Natural killer cell (primary cell): ENCODE data around the gene ADGRV1. TPM values are rescaled to one million over a fixed set of nuclear protein-coding genes. Genes with fewer than 3 reads are reported as not detected.

ENCODE experiments used
- ATAC-seq, 3 donors: fragments of 150-1000 bp in 2 of 3; fragments of 200-7000 bp in 1 of 3; cut with Tn5 transposase; 1 replicate in 1 of 3; 2 replicates in 2 of 3; pipeline ENCODE4 v1.10.0; 2021; ENCODE audit warnings: mild to moderate bottlenecking in 2 of 3, moderate library complexity in 2 of 3
- DNase-seq, 2 donors: peaks; one replicate each; pipeline versions ENCODE4 v3.0.0 to v3.0.0-alpha.2; 2013 to 2021; ENCODE audit warnings: mixed read lengths in 1 of 2
- H3K27ac ChIP-seq: one replicate; pipeline ENCODE4 v1.5.1; 2013; ENCODE audit warnings: mild to moderate bottlenecking, low read length
- H3K27me3 ChIP-seq: one replicate; pipeline ENCODE4 v1.6.1; 2013; ENCODE audit warnings: low read length; ENCODE audit not compliant: control insufficient read depth, insufficient read depth
- H3K36me3 ChIP-seq: one replicate; pipeline ENCODE4 v1.6.1; 2013; ENCODE audit warnings: low read length; ENCODE audit not compliant: control insufficient read depth, insufficient read depth
- H3K4me1 ChIP-seq: one replicate; pipeline ENCODE4 v1.6.1; 2013; ENCODE audit warnings: low read length; ENCODE audit not compliant: control insufficient read depth, insufficient read depth
- H3K4me3 ChIP-seq: one replicate; pipeline ENCODE4 v1.5.1; 2013; ENCODE audit warnings: low read length
- H3K9me3 ChIP-seq: one replicate; pipeline ENCODE4 v1.6.1; 2013; ENCODE audit warnings: low read length; ENCODE audit not compliant: control insufficient read depth, insufficient read depth
- H3K27ac Mint-ChIP-seq, 2 donors: one replicate each; pipeline ENCODE4 v1.8.0; 2022; ENCODE audit warnings: mild to moderate bottlenecking in 2 of 2, mixed read lengths in 2 of 2, moderate library complexity in 1 of 2
- H3K27me3 Mint-ChIP-seq, 2 donors: one replicate each; pipeline ENCODE4 v1.8.0; 2022; ENCODE audit warnings: low read depth in 2 of 2, mixed read lengths in 2 of 2
- H3K36me3 Mint-ChIP-seq: one replicate; pipeline ENCODE4 v1.8.0; 2022; ENCODE audit warnings: mixed read lengths
- H3K4me1 Mint-ChIP-seq, 2 donors: one replicate each; pipeline ENCODE4 v1.8.0; 2022; ENCODE audit warnings: mixed read lengths in 2 of 2
- H3K4me3 Mint-ChIP-seq: one replicate; pipeline ENCODE4 v1.8.0; 2022; ENCODE audit warnings: mild to moderate bottlenecking, moderate library complexity, mixed read lengths
- H3K9me3 Mint-ChIP-seq, 2 donors: one replicate each; pipeline ENCODE4 v1.8.0; 2022; ENCODE audit warnings: mixed read lengths in 2 of 2
- WGBS: methylation state at CpG from one replicate; pipeline ENCODE4 v1.1.7; 2013; ENCODE audit warnings: missing lambda C conversion rate; ENCODE audit not compliant: insufficient coverage; 5-methylcytosine and 5-hydroxymethylcytosine counted together
- intact Hi-C: fragments of 100-400 bp; cut with micrococcal nuclease; formaldehyde crosslinking; loops from one replicate; pipeline ENCODE4 v1.14.2; 2022
- total RNA-seq, 4 donors: library from RNA; stranded (reverse); fragments of 120-200 nt in 1 of 4; gene quantifications; one replicate each; pipeline versions ENCODE4 v1.2.3 to v1.2.4, GENCODE V29; 2013 to 2022
- TF ChIP-seq, protein P1 (sequence below): fragments of 200-600 bp; IDR thresholded peaks from one replicate; pipeline ENCODE4 v1.8.0; 2022; ENCODE audit warnings: antibody characterized with exemption

ADGRV1 gene
- total RNA-seq, 3 donors from 2014 or later (not counting 1 experiment from before 2014, with no cell fraction given), result 0.50 to 0.71 TPM; not detected in 1

DNA sequence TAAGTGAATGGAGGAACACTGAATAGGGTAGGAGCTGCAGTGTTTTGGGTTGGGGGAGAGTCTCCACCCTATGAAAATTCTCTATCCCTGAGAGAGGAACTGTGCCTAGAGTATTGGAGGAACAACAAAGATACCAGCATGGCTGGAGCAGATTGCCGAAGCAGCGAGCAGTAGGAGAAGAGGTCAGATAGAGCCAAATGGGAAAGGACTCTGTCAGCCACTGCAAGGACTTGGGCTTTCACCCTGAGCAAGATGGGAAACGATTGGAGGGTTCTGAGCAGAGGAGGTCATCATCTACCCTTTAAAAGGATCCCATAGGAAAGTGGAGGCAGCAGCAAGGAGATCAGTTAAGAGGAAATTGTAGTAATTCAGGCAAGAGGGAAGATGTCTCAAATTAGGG, 24.8 kb upstream of the ADGRV1 start:
- Histone ChIP-seq H3K4me3 (no peak overlapping the region), H3K27me3 (peaks cover 13% of the 10 kb centered on the region), H3K4me1 (peaks cover 6% of the 10 kb centered on the region), H3K9me3 (no peaks in the 10 kb centered on the region), H3K27ac (no peak overlapping the region), H3K36me3 (no peaks in the 10 kb centered on the region)
- peaks cover 0 to 12% of the 10 kb centered on the region in 2 donors for H3K4me1 Mint-ChIP-seq
- no peaks in the 10 kb centered on the region for H3K9me3 Mint-ChIP-seq
- no peak overlapping the region for H3K4me3 Mint-ChIP-seq
- DNase-seq (no peak), ATAC-seq (no peak)
- H3K27me3 Mint-ChIP-seq, result peaks cover 30 to 70% of the 10 kb centered on the region in 2 donors
- 85% methylated on average over 3 of the region's 3 CpGs for WGBS
- no peaks in the 10 kb centered on the region for H3K36me3 Mint-ChIP-seq
- TF ChIP-seq, protein P1, sequence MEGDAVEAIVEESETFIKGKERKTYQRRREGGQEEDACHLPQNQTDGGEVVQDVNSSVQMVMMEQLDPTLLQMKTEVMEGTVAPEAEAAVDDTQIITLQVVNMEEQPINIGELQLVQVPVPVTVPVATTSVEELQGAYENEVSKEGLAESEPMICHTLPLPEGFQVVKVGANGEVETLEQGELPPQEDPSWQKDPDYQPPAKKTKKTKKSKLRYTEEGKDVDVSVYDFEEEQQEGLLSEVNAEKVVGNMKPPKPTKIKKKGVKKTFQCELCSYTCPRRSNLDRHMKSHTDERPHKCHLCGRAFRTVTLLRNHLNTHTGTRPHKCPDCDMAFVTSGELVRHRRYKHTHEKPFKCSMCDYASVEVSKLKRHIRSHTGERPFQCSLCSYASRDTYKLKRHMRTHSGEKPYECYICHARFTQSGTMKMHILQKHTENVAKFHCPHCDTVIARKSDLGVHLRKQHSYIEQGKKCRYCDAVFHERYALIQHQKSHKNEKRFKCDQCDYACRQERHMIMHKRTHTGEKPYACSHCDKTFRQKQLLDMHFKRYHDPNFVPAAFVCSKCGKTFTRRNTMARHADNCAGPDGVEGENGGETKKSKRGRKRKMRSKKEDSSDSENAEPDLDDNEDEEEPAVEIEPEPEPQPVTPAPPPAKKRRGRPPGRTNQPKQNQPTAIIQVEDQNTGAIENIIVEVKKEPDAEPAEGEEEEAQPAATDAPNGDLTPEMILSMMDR, result no peak
- intact Hi-C loops, result no loop called here
- no peak overlapping the region for H3K27ac Mint-ChIP-seq

DNA sequence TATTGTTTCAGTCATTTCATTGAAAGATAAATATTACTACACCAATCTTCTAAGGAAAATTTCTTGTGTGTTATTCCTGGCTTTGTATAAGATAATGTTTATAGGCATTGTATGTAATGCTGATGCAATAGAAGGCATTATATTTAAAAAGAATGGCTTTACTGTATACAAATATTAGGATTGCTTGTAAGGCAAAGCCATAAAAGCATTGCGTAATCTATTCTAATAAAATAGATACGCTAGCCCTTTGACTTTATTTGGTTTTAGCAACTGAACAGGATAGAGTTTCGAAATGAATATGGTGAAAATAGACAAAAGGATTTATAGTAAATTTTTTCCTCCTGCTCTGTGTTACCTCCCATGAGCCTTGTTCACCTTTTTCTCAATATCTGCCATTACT, 23.7 kb upstream of the ADGRV1 start:
- TF ChIP-seq, protein P1, result no peak
- intact Hi-C loops, result no loop called here
- Mint-ChIP-seq H3K4me3 (no peak overlapping the region), H3K4me1 (peaks cover 0 to 6% of the 10 kb centered on the region in 2 donors), H3K36me3 (no peaks in the 10 kb centered on the region), H3K27ac (no peak overlapping the region), H3K27me3 (peaks cover 33 to 81% of the 10 kb centered on the region in 2 donors), H3K9me3 (no peaks in the 10 kb centered on the region)
- Histone ChIP-seq H3K4me3 (no peak overlapping the region), H3K4me1 (peaks cover 4% of the 10 kb centered on the region), H3K27me3 (peaks cover 13% of the 10 kb centered on the region), H3K27ac (no peak overlapping the region), H3K36me3 (no peaks in the 10 kb centered on the region), H3K9me3 (no peaks in the 10 kb centered on the region)
- no peak for ATAC-seq
- WGBS, result 100% methylated on average over 2 of the region's 3 CpGs
- DNase-seq, result no peak

DNA sequence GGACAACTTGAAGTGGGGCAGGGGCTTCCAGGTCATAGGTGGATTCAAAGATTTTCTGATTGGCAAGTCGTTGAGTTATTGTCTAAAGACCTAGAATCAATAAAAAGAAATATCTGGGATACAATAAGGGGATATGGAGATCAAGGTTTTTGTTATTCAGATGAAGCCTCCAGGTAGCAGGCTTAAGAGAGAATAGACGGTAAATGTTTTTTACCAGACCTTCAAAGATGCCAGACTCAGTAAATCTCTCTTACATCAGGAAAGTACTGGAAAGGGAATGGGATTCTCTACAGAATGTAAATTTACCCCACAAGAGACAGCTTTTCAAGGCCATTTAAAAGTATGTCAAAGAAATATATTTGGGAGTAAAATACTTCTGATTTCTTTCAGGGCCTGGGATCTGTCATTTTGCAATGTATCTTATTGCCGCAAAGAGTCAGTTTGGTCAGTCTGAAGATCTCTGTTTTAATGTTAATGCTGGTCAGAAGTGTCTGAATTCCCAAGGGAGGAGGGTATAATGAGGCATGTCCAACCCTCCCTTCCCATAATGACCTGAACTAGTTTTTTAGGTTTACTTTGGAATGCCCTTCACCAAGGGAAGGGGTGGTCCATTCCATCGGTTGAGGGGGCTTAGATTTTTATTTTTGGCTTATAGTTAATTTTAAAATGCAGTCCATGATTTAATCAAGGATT, 15.6 kb upstream of the ADGRV1 start:
- Mint-ChIP-seq H3K4me3 (no peak overlapping the region), H3K4me1 (no peaks in the 10 kb centered on the region), H3K27ac (no peak overlapping the region), H3K27me3 (peaks cover 27 to 58% of the 10 kb centered on the region in 2 donors), H3K36me3 (no peaks in the 10 kb centered on the region), H3K9me3 (no peaks in the 10 kb centered on the region)
- TF ChIP-seq, protein P1, result no peak
- intact Hi-C loops, result no loop called here
- ATAC-seq (no peak), DNase-seq (no peak)
- no peaks in the 10 kb centered on the region for H3K9me3 ChIP-seq
- 78% methylated on average over 3 of the region's 4 CpGs for WGBS
- H3K4me3 ChIP-seq, result no peak overlapping the region
- no peak overlapping the region for H3K27ac ChIP-seq
- H3K27me3 ChIP-seq, result peaks cover 3% of the 10 kb centered on the region
- no peaks in the 10 kb centered on the region for H3K4me1 ChIP-seq
- H3K36me3 ChIP-seq, result no peaks in the 10 kb centered on the region

DNA sequence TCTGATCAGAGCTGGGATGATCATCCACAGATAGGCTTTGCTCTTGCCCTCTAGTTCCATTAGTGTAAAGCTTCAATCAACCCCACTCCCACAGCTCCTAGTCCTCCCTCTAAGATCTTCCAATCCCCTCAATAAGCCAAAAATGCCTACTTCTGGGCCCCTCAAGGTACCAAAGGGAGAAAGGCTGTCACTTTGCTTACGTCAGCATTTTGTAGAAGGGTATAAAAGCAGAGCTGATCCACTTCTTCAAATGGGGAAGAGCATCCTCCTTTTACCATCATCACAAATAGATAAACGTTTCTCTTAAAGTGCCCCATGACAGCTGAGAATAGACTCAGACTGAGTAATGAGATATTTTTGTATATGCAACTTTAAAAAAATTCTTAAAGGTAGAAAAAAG, 13.1 kb upstream of the ADGRV1 start:
- H3K27me3 ChIP-seq, result peaks cover 3% of the 10 kb centered on the region
- H3K36me3 Mint-ChIP-seq, result no peaks in the 10 kb centered on the region
- H3K4me3 Mint-ChIP-seq, result no peak overlapping the region
- H3K27ac Mint-ChIP-seq, result no peak overlapping the region
- H3K36me3 ChIP-seq, result no peaks in the 10 kb centered on the region
- H3K4me1 Mint-ChIP-seq, result no peaks in the 10 kb centered on the region
- no peaks in the 10 kb centered on the region for H3K9me3 Mint-ChIP-seq
- ATAC-seq (no peak), DNase-seq (no peak)
- intact Hi-C loops, result no loop called here
- peaks cover 25 to 33% of the 10 kb centered on the region in 2 donors for H3K27me3 Mint-ChIP-seq
- no peak overlapping the region for H3K4me3 ChIP-seq
- WGBS, result no CpG with 5 or more reads among the region's 2 CpGs
- H3K4me1 ChIP-seq, result no peaks in the 10 kb centered on the region
- TF ChIP-seq, protein P1, result no peak
- no peak overlapping the region for H3K27ac ChIP-seq
- no peaks in the 10 kb centered on the region for H3K9me3 ChIP-seq
